GM23338 (cell line): Measurements from ENCODE around the gene CROCC2. TPM values are rescaled to one million over a fixed set of nuclear protein-coding genes. Genes with fewer than 3 reads are reported as not detected.
A peak's percentile ranks its signal among the peaks of the same experiment; 100 is the strongest.

Experiments
- ATAC-seq: fragments of 200-7000 bp; cut with Tn5 transposase; 3 replicates; pipeline ENCODE4 v1.9.1; 2020
- DNase-seq: peaks from one replicate; pipeline ENCODE4 v3.0.0-alpha.2; 2015; ENCODE audit warnings: low spot score
- H2AFZ ChIP-seq: fragments of 200-600 bp; sonication (generic); 2 replicates; pipeline ENCODE4 v1.8.0; 2016; ENCODE audit warnings: antibody characterized with exemption, mild to moderate bottlenecking, moderate library complexity
- H3F3A ChIP-seq: fragments of 200-600 bp; sonication (generic); replicated peaks from 2 replicates; pipeline ENCODE4 v1.8.0; 2017; ENCODE audit warnings: antibody characterized with exemption, mixed run types, low read depth
- H3K27ac ChIP-seq: fragments of 200-600 bp; sonication (generic); 2 replicates; pipeline ENCODE4 v1.6.1; 2016; ENCODE audit warnings: low read depth
- H3K27me3 ChIP-seq: fragments of 200-600 bp; sonication (generic); 2 replicates; pipeline ENCODE4 v1.8.0; 2016; ENCODE audit warnings: mild to moderate bottlenecking, mixed run types, moderate library complexity; ENCODE audit not compliant: insufficient read depth
- H3K36me3 ChIP-seq: fragments of 200-600 bp; sonication (generic); 2 replicates; pipeline ENCODE4 v1.8.0; 2016; ENCODE audit warnings: mild to moderate bottlenecking; ENCODE audit not compliant: insufficient read depth
- H3K4me1 ChIP-seq: fragments of 200-600 bp; sonication (generic); 2 replicates; pipeline ENCODE4 v1.8.0; 2016; ENCODE audit warnings: mild to moderate bottlenecking, moderate library complexity; ENCODE audit not compliant: insufficient read depth
- H3K4me2 ChIP-seq: fragments of 200-600 bp; sonication (generic); 2 replicates; pipeline ENCODE4 v1.7.1; 2017; ENCODE audit warnings: mixed run types
- H3K4me3 ChIP-seq: fragments of 200-600 bp; sonication (generic); 2 replicates; pipeline ENCODE4 v1.6.1; 2016; ENCODE audit warnings: mixed run types
- H3K79me2 ChIP-seq: fragments of 200-600 bp; sonication (generic); replicated peaks from 2 replicates; pipeline ENCODE4 v1.8.0; 2017; ENCODE audit warnings: mild to moderate bottlenecking; ENCODE audit not compliant: insufficient read depth
- H3K9me2 ChIP-seq: fragments of 200-600 bp; sonication (generic); 2 replicates; pipeline ENCODE4 v1.8.0; 2017; ENCODE audit not compliant: insufficient read depth
- H4K20me1 ChIP-seq: fragments of 200-600 bp; sonication (generic); replicated peaks from 2 replicates; pipeline ENCODE4 v1.8.0; 2017; ENCODE audit warnings: mild to moderate bottlenecking; ENCODE audit not compliant: insufficient read depth
- H3K27ac Mint-ChIP-seq: 2 replicates; pipeline ENCODE4 v1.8.0; 2020; ENCODE audit warnings: inconsistent platforms, mild to moderate bottlenecking, moderate library complexity, mixed read lengths
- H3K27me3 Mint-ChIP-seq: 3 replicates; pipeline ENCODE4 v1.8.0; 2022; ENCODE audit warnings: low read depth, mild to moderate bottlenecking, moderate library complexity, mixed read lengths, inconsistent platforms; ENCODE audit not compliant: insufficient read depth, poor library complexity
- H3K36me3 Mint-ChIP-seq: 3 replicates; pipeline ENCODE4 v1.8.0; 2021; ENCODE audit warnings: low read depth, mild to moderate bottlenecking, inconsistent platforms, moderate library complexity, mixed read lengths
- H3K4me1 Mint-ChIP-seq: 3 replicates; pipeline ENCODE4 v1.8.0; 2020; ENCODE audit warnings: mild to moderate bottlenecking, inconsistent platforms, mixed read lengths
- H3K4me3 Mint-ChIP-seq: 3 replicates; pipeline ENCODE4 v1.8.0; 2021; ENCODE audit warnings: moderate library complexity, mild to moderate bottlenecking, inconsistent platforms, mixed read lengths
- H3K9me3 Mint-ChIP-seq: 3 replicates; pipeline ENCODE4 v1.8.0; 2020; ENCODE audit warnings: moderate library complexity, mild to moderate bottlenecking, inconsistent platforms, mixed read lengths
- EZH2 ChIP-seq: fragments of 200-600 bp; sonication (generic); IDR thresholded peaks from one replicate; pipeline ENCODE4 v1.8.0; 2017; ENCODE audit warnings: antibody characterized with exemption, mild to moderate bottlenecking, low read depth; ENCODE audit not compliant: unreplicated experiment
- EZH2phosphoT487 ChIP-seq: fragments of 200-600 bp; sonication (generic); IDR thresholded peaks from one replicate; pipeline ENCODE4 v1.8.1; 2018; ENCODE audit warnings: antibody characterized with exemption; ENCODE audit not compliant: unreplicated experiment
- POLR2AphosphoS5 ChIP-seq: IDR thresholded peaks from 2 replicates; pipeline ENCODE4 v1.6.1; 2016; ENCODE audit warnings: antibody characterized with exemption, low read depth
- polyA plus RNA-seq: library from polyadenylated mRNA; unstranded; fragments of >200 nt; fragmentation: Nextera tagmentation; extraction: Ambion mirVana; gene quantifications from 2 replicates; pipeline ENCODE4 v1.2.1, GENCODE V29; 2016
- total RNA-seq: library from RNA; depleted of rRNA; stranded (reverse); fragments of >200 nt; shearing (Covaris generic); gene quantifications from 2 replicates; pipeline ENCODE4 v1.2.3, GENCODE V29; 2014
- TF ChIP-seq, protein P1 (sequence below), 2 experiments: fragments of 200-600 bp in 1 of 2; sonication (generic) in 1 of 2; conservative IDR thresholded peaks; 2 replicates each; pipeline versions ENCODE4 v1.5.1 to v1.6.1; 2016 to 2017; ENCODE audit warnings: antibody characterized with exemption in 2 of 2, low read depth in 2 of 2, mild to moderate bottlenecking in 2 of 2, moderate library complexity in 1 of 2
- TF ChIP-seq, protein P2 (sequence below): IDR thresholded peaks from 2 replicates; pipeline ENCODE4 v1.6.1; 2016; ENCODE audit warnings: antibody characterized with exemption

CROCC2 gene
- total and polyA plus RNA-seq, 2 experiments from 2014 or later = not detected

GRCh38 chr2:240968731-240969624 lies 62.8 kb downstream of the CROCC2 start:
- ATAC-seq (peak; percentile 76), DNase-seq (no peak)
- H3K4me1 Mint-ChIP-seq = no peaks in the 10 kb centered on the region
- Histone ChIP-seq H3F3A (no peaks in the 10 kb centered on the region), H4K20me1 (no peaks in the 10 kb centered on the region), H3K36me3 (no peaks in the 10 kb centered on the region), H3K4me3 (no peak overlapping the region), H3K27me3 (no peaks in the 10 kb centered on the region), H3K27ac (no peak overlapping the region), H3K4me1 (no peaks in the 10 kb centered on the region), H3K79me2 (no peaks in the 10 kb centered on the region), H3K9me2 (no peaks in the 10 kb centered on the region), H3K4me2 (no peak overlapping the region), H2AFZ (no peak overlapping the region)
- H3K27me3 Mint-ChIP-seq = peaks cover 4% of the 10 kb centered on the region
- no peak overlapping the region; the same call in 1 of the 2 replicates for H3K27ac Mint-ChIP-seq
- TF ChIP-seq, protein P1, sequence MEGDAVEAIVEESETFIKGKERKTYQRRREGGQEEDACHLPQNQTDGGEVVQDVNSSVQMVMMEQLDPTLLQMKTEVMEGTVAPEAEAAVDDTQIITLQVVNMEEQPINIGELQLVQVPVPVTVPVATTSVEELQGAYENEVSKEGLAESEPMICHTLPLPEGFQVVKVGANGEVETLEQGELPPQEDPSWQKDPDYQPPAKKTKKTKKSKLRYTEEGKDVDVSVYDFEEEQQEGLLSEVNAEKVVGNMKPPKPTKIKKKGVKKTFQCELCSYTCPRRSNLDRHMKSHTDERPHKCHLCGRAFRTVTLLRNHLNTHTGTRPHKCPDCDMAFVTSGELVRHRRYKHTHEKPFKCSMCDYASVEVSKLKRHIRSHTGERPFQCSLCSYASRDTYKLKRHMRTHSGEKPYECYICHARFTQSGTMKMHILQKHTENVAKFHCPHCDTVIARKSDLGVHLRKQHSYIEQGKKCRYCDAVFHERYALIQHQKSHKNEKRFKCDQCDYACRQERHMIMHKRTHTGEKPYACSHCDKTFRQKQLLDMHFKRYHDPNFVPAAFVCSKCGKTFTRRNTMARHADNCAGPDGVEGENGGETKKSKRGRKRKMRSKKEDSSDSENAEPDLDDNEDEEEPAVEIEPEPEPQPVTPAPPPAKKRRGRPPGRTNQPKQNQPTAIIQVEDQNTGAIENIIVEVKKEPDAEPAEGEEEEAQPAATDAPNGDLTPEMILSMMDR (conservative IDR thresholded peaks at IDR 0.05; ENCODE audit: low read depth in 2 of 2) = peak in 1 of 2 experiments; percentile 41; a peak in 2 of 4 replicates
- TF ChIP-seq EZH2phosphoT487 = no peak
- no peaks in the 10 kb centered on the region; the same call in 2 of the 3 replicates for H3K36me3 Mint-ChIP-seq
- no peaks in the 10 kb centered on the region for H3K9me3 Mint-ChIP-seq
- H3K4me3 Mint-ChIP-seq = no peak overlapping the region

GRCh38 chr2:240970104-240970503 lies 64.0 kb downstream of the CROCC2 start:
- Histone ChIP-seq H3K27ac (no peak overlapping the region), H3K79me2 (no peaks in the 10 kb centered on the region), H3K4me2 (no peak overlapping the region), H4K20me1 (no peaks in the 10 kb centered on the region), H3K4me1 (no peaks in the 10 kb centered on the region), H3K4me3 (no peak overlapping the region), H3K9me2 (no peaks in the 10 kb centered on the region), H3F3A (no peaks in the 10 kb centered on the region), H2AFZ (no peak overlapping the region), H3K27me3 (no peaks in the 10 kb centered on the region), H3K36me3 (no peaks in the 10 kb centered on the region)
- Mint-ChIP-seq H3K9me3 (no peaks in the 10 kb centered on the region), H3K4me3 (no peak overlapping the region), H3K27me3 (peaks cover 4% of the 10 kb centered on the region), H3K36me3 (no peaks in the 10 kb centered on the region; the same call in 2 of the 3 replicates), H3K27ac (no peak overlapping the region), H3K4me1 (no peaks in the 10 kb centered on the region; the same call in 2 of the 3 replicates)
- no peak for TF ChIP-seq EZH2
- TF ChIP-seq POLR2AphosphoS5 = no peak
- TF ChIP-seq, protein P2, sequence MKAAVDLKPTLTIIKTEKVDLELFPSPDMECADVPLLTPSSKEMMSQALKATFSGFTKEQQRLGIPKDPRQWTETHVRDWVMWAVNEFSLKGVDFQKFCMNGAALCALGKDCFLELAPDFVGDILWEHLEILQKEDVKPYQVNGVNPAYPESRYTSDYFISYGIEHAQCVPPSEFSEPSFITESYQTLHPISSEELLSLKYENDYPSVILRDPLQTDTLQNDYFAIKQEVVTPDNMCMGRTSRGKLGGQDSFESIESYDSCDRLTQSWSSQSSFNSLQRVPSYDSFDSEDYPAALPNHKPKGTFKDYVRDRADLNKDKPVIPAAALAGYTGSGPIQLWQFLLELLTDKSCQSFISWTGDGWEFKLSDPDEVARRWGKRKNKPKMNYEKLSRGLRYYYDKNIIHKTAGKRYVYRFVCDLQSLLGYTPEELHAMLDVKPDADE = no peak
- ATAC-seq = no peak
- DNase-seq = no peak

- Mint-ChIP-seq H3K36me3 (no peaks in the 10 kb centered on the region; the same call in 2 of the 3 replicates), H3K27me3 (peaks cover 3% of the 10 kb centered on the region), H3K4me1 (no peaks in the 10 kb centered on the region; the same call in 2 of the 3 replicates), H3K4me3 (no peak overlapping the region), H3K27ac (no peak overlapping the region), H3K9me3 (no peaks in the 10 kb centered on the region)
- H3K9me2 ChIP-seq = no peaks in the 10 kb centered on the region
- no peak overlapping the region for H3K27ac ChIP-seq
- H3F3A ChIP-seq = no peaks in the 10 kb centered on the region
- H2AFZ ChIP-seq = no peak overlapping the region
- H3K79me2 ChIP-seq = no peaks in the 10 kb centered on the region
- no peaks in the 10 kb centered on the region for H4K20me1 ChIP-seq
- H3K4me3 ChIP-seq = no peak overlapping the region
- H3K27me3 ChIP-seq = no peaks in the 10 kb centered on the region
- DNase-seq (no peak), ATAC-seq (no peak)
- no peak overlapping the region for H3K4me2 ChIP-seq
- H3K36me3 ChIP-seq = no peaks in the 10 kb centered on the region
- H3K4me1 ChIP-seq = no peaks in the 10 kb centered on the region
- TF ChIP-seq EZH2phosphoT487 = no peak
- TF ChIP-seq, protein P1 (conservative IDR thresholded peaks at IDR 0.05; ENCODE audit: low read depth in 2 of 2) = no peak
Measured at GRCh38 chr2:240970816-240971215, 64.7 kb downstream of the CROCC2 start.
